ENCODE measurements around the gene MX1. TPM values are rescaled to one million over a fixed set of nuclear protein-coding genes. Genes with fewer than 3 reads are reported as not detected.

The MX1 gene
- total RNA-seq, 2 experiments from 2014 or later: 544 to 967 TPM

DNA sequence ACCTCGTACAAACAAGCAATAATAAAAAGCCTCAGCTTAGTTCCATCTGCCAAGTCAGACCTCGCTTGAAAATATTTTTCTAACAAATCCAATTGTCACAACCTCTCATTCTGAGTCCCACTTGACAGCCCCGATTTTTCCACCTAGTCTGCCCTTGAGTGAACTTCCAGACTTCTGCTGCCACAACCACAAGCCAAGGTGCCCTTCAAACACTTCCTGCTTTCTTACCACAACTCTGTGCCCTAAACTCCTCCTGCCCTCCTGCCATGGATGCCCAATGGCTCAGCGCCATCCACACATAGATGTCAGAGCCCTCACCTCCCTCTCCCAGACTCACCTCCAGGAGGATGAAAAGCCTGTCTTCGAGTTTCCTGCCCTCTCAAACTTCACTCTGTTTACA, 78.0 kb downstream of the MX1 start:
- H3K36me3 Mint-ChIP-seq: no peaks in the 10 kb centered on the region
- no peak for DNase-seq

DNA sequence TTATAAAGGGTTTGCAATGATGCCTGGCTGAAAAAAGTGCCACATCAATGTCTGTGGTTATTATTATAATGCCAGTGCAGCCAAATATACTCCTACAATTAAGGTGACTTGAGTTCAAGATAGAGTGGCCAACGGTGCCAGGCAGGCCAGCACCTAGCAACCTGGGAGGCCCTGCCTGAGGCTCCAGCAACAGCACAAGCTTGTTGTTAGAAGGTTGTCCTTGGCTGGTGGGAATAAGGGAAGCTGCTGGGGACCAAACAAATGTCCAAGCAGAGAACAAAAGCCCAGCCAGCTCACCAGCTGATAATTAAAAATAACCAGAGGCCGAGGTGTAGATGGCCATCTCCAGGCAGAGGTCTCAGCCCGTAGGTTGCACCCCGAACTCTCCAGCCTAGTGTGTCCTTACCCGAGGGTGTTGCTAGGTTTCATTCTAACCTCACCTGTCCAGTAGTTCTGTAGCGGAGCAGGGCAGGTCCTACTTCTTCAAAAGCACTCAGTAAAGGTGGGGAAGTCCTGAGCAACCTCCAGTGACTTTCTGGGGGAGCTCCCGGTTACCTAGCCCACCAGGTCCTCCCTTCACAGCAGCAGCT, 80.1 kb downstream of the MX1 start:
- Mint-ChIP-seq H3K27ac (no peak overlapping the region), H3K4me1 (peaks cover 4% of the 10 kb centered on the region), H3K9me3 (ENCODE audit: low read depth) (no peaks in the 10 kb centered on the region), H3K27me3 (peaks cover 64% of the 10 kb centered on the region), H3K36me3 (no peaks in the 10 kb centered on the region), H3K4me3 (no peak overlapping the region)
- ATAC-seq (no peak), DNase-seq (no peak)
- CTCF ChIA-PET: no interaction called here

More for the DNA sequence above, 78.0 kb downstream of the MX1 start:
- Mint-ChIP-seq H3K4me1 (peaks cover 4% of the 10 kb centered on the region), H3K4me3 (no peak overlapping the region), H3K27ac (no peak overlapping the region), H3K9me3 (ENCODE audit: low read depth) (no peaks in the 10 kb centered on the region), H3K27me3 (peaks cover 60% of the 10 kb centered on the region)
- CTCF ChIA-PET: no interaction called here
- ATAC-seq: no peak

DNA sequence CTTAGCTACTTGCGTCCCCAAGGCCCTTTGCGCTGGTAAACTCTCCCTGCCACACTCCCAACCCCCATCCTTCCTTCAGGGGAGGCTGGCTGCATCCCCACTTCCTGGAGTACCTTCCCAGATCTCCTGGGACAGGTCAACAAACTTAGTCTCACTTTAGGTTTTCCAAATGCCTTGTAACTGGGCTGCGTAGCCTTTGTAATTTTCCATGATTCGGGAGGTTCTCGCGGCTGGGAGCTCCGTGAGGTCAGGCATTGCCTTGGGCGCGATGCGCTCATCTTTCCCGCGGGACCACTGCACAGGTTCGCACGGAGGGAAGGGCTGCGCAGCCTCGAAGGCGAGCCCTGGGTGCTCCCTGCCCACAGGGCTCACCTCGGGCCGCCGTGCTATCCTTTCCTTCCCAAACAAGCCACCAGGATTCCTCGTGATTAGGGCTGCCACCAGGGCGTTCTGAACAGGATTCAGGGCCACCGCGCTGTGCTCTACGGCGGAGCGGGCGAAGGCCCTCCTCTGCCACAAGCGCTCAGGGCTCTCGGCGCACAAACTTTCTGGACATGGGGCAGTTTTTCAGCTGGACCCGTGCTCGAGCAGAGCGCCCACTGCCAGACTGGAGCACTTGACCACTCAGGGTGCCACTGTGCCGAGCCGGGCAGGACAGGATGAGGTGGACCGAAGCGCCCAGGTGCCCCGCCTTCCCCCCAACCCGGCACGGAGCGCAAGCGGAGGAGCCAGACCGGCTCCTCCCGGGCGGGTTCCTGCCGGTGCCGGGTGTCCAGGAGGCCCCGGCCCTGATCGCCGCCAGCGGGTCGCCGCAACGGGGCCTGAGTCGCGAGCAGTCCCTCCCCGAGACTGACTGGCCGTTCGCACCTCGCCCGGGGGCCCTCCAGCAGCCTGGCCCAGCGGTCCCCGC, 80.8 kb downstream of the MX1 start:
- ATAC-seq: no peak
- Mint-ChIP-seq H3K4me3 (no peak overlapping the region), H3K4me1 (peaks cover 4% of the 10 kb centered on the region), H3K36me3 (no peaks in the 10 kb centered on the region), H3K27me3 (peaks cover 65% of the 10 kb centered on the region), H3K9me3 (ENCODE audit: low read depth) (no peaks in the 10 kb centered on the region), H3K27ac (no peak overlapping the region)
- CTCF ChIA-PET: no interaction called here
- DNase-seq: no peak

DNA sequence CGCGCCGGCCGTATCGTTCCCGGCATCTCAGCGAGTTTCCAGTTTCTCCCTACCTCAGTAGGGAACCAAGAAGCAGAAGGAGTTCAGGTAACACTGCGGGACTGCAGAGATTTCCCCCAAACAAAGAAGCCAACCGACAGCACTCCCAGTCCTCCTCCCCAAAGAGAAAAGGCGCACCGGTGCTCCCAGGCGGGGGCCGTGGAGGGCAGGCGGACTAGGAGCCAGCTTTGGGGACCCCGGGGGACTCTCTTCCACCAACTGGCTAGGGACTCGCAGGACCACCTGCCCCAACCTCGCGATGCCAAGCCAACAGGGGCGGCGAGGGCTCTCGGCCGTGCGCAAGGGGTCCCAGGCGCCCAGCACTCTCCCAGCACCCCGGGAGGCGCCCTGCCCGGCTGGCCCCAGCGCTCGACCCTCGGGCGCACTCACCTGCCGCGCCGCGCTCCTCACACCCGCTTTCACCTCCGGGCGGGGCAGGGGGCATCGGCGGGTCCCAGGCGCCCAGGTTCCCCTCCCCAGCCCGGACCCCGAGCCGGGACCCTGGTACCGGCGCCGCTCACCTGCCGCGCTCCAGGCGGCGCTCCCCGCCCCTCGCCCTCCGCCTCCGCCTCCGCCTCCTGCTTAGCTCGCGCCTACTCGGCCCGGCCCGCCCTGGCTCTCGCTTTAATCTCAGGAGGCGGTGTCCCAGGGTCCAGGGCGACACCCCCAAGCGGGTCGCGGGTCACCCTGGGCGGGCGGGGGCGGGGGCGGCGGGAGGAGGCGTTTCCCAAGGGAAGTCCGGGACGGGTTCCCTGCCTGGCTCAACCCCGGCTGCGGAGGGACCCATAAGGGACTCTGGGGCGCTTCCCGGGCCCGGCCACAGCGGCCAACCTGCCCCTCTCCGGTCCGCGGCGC, 81.7 kb downstream of the MX1 start, which contains the start of gene TMPRSS2:
TMPRSS2 (minus strand) TSS at position 638 of the 894 bp plus-strand sequence. CDS start 10,025 bp downstream, outside the sequence.
- no peak within 1 kb of the TSS for H3K27ac Mint-ChIP-seq
- peaks cover 4% of the 10 kb centered on the region for H3K4me1 Mint-ChIP-seq
- no peak for ATAC-seq
- peaks cover 64% of the 10 kb centered on the region for H3K27me3 Mint-ChIP-seq
- H3K9me3 Mint-ChIP-seq (ENCODE audit: low read depth): no peaks in the 10 kb centered on the region
- no peak for DNase-seq
- CTCF ChIA-PET: no interaction called here
- H3K4me3 Mint-ChIP-seq: no peak within 1 kb of the TSS
- H3K36me3 Mint-ChIP-seq: no peaks in the 10 kb centered on the region

DNA sequence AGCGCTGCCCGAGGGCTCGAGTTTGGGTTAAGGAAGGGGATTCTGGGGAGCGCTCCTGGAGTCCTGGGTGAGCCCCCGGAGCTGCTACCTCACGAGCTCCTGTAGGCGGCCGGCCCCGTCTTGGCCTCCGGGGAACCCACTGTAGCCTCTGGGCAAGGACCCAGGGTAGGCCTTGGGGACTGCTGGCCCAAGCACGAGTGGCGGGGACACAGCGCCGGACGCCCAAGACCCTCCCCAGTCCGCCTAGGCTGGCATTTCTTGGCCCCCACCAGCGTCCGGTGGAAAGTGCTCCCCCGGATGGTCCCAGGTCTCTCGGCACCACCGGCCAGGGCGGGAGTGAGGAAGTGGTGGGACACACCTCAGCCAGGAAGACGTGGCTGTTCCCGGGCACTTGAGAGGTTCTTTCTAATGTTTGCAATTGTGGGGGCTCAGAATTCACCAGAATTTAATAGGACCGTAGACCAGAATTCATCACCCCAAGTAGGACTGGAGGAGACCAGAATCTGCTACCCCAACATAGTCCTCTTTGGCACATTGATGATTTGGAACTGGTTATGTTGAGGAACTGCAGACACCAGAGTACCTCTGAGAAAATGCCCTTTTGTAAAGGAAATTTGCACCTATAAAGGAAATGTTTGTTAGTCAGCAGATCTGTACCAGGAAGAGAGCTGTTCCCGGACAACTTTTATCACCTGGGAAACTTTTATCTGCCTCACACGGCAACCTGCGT, 82.5 kb downstream of the MX1 start:
- peaks cover 64% of the 10 kb centered on the region for H3K27me3 Mint-ChIP-seq

More for the DNA sequence above, 82.5 kb downstream of the MX1 start:
- CTCF ChIA-PET: no interaction called here
- Mint-ChIP-seq H3K4me3 (no peak overlapping the region), H3K9me3 (ENCODE audit: low read depth) (no peaks in the 10 kb centered on the region), H3K27ac (no peak overlapping the region), H3K36me3 (no peaks in the 10 kb centered on the region), H3K4me1 (peaks cover 4% of the 10 kb centered on the region)
- DNase-seq (no peak), ATAC-seq (no peak)

Other genes starting within 250 kb of the MX1 start
- not detected for gene FAM3B, start 109.4 kb upstream of the MX1 start, total RNA-seq
- gene MX2, start 64.2 kb upstream of the MX1 start, total RNA-seq: 100 to 1,000 TPM in 1 of 2 experiments, 10 to 100 TPM in 1; 65.1 to 158 TPM
- not detected for gene TMPRSS2, start 81.9 kb downstream of the MX1 start, total RNA-seq

Measured in activated CD8-positive, alpha-beta memory T cell treated with anti-CD3 and anti-CD28 coated beads, Interleukin-2, amount 10 ng/mL, durations not matched to agents 7 days and 5 days (primary cell).